Colon (tissue), 2 donors: Measurements from ENCODE around the gene KIF17.

Experiments
- FAIRE-seq: peaks from 2 replicates; lab custom pipeline; 2012; peaks lifted over from hg19 to GRCh38; lab: Jason Lieb, UNC
- donor health status: control.
- donor health status: control.

Gene KIF17

DNA sequence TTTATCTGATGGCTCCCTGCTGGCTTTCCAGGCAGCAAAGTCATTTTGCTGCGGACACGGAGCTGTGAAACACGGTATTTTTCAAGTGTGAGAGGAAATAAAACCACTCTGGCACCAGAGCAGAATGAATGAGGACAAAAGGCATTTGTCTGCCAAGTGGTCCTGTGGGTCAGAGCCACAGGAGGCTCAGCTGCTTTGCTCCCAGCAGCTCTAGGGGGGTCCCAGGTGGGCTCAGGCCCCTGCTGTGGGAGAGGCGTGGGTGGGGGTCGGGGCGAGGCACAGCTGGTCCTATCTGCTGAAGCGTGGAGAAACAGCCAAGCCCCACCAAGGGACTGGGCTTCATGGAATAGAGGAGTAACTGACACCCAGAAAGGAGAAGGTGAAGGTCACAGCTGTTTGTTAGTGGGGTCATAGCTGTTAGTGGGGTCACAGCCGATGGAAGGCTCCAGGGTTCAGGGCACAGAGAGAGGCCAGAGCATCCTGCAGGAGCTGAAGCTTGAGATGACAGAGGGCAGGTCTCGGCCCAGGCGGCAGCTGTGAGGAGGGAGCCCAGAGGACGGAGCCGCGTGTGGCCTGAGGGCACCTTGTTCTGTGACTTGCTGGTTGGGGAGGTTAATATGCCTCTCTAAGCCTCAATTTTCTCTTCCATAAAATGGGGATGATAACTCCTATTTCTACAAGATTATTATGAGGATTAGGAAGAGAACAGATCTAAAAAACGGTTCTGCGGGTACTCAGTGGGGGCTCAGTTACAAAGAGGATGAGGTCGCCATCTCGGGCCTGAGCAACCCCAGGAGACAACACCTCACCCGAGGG, 7.1 kb downstream of the KIF17 start:
- no peak for FAIRE-seq

GRCh38 chr1:20709868-20710267, 7.9 kb downstream of the KIF17 start:
- no peak for FAIRE-seq

- FAIRE-seq = no peak
Measured at GRCh38 chr1:20708891-20709290, 8.9 kb downstream of the KIF17 start.

- FAIRE-seq = no peak
Measured at GRCh38 chr1:20708057-20708456, 9.8 kb downstream of the KIF17 start.

- no peak for FAIRE-seq
Measured at GRCh38 chr1:20706841-20707240, 11.0 kb downstream of the KIF17 start.

DNA sequence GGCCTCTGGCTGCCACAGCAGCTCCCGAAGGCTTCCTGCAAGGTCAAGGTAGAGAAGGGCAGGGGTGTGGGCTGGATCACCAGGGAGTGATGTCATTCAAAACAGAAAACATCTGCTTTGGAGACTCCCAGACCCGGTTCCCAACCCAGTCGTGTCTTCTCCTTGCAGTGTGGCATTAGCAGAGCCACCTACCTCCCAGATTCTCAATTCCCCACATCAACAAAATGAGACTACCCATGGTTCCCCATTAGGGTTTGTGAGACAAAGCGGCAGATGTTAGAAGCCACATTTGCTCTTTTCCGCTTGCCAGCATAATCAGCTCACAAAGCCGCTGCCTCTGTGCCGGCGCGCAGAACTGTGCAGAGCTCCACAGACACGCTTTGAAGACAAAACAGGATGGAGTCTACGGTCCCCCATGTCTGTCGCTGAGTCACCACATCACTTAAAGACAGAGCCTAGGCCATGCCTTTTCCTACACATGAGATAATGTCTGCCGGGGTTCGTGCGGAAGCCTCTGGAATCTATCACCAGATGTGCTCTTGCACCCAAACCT, 12.5 kb downstream of the KIF17 start:
- FAIRE-seq = no peak

- FAIRE-seq = no peak
Measured at GRCh38 chr1:20704390-20705202, 13.2 kb downstream of the KIF17 start.

- no peak for FAIRE-seq
Measured at GRCh38 chr1:20703124-20703756, 14.6 kb downstream of the KIF17 start.

DNA sequence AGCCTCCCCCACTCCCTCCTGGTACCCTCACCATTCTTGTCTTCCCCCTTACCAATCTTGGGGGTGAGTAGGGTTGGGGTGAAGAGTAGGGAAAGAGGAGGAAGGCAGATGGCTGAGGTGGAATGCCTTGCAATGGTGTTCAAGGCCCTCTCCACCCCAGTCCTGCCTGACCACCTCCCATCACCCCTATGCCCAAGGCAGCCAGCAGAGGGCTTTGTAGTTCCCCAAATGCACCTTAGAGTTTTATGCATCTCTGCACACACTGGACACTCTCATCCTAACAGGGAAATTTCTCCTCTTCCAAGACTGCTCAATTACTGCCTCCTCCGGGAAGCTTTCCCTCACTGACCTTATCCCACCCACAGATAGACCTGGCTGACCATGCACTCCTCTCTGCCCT, 15.4 kb downstream of the KIF17 start:
- no peak for FAIRE-seq

DNA sequence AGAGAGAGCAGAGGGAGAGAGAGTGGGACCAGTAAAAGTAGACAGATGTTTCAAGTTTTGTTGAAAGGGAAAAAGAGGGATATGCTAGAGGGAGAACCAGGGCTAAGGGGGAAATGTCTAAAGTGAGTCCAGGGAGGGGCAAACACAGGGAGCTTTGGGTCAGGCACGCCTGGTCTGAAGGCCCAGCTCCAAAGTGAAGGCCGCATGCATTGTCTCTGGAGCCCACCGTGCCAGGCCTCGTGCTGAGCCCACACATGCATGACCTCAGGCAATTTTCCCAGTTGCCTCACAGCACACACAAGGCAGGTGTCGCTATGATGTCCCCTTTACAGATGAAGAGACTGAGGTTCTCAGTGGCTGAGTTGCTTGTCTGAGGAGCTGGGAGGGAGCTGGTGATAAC, 16.0 kb downstream of the KIF17 start:
- no peak for FAIRE-seq

DNA sequence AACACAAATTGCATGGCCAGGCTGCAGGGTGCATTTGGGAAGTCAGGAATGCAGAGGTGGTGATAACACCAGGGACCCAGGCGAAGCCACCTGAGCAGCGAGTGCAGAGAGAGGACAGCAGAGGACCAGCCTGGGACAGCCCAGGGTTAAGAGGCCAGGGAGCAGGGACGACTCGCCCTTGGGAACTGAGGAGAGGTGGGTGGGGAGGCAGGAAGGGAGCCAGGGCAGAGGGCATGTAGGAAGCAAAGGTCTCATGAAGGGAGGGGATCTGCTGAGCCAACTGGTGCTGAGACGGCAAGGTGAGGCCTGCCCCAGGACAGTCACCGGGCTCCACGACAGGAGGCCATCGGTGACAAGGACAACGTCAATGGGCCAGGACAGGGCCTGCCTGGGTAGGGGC, 16.4 kb downstream of the KIF17 start:
- no peak for FAIRE-seq

- FAIRE-seq = no peak
Measured at GRCh38 chr1:20700636-20701215, 17.1 kb downstream of the KIF17 start.

DNA sequence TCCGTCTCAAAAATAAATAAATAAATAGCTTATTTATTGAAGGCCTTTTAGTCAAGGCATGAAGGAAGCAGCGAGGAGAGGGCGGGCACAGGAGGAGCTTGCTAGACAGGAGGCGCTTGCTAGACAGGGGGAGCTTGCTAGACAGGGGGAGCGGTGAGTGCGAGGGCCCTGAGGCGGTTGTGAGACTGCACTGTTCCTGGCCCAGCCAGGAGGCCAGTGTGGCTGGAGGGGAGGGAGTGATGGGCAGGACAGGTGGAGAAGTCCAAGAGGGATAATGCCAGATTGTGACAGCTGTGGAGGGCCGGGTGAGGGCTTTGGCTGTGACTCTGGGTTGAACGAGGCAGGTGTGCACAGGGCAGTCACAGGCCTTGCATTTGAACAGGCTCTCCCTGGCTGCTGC, 18.2 kb downstream of the KIF17 start:
- no peak for FAIRE-seq

- FAIRE-seq = no peak
Measured at GRCh38 chr1:20698195-20698910, 19.5 kb downstream of the KIF17 start.

GRCh38 chr1:20697563-20697962, 20.2 kb downstream of the KIF17 start:
- no peak for FAIRE-seq

GRCh38 chr1:20696397-20697333, 21.1 kb downstream of the KIF17 start:
- FAIRE-seq = no peak

DNA sequence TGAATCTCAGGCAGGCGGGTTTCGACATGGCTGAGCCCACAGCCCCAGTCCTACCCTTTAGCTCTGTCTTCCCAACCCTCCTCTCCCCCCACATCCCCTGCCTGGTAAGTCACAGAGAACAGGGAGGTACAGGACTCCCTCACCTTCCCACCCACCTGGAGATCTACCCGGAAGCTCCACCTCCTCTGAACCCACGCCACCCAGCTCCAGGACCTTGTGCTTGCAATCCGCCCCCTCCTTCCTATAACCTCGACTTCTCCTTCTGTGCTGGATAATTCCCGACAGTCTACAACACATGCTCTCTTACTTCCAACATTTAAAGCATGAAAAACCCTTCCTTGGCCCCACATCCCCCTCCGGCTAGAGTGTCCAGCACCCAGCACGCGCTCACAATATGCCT, 22.3 kb downstream of the KIF17 start:
- no peak for FAIRE-seq

GRCh38 chr1:20693623-20694022, 24.2 kb downstream of the KIF17 start:
- FAIRE-seq = no peak

DNA sequence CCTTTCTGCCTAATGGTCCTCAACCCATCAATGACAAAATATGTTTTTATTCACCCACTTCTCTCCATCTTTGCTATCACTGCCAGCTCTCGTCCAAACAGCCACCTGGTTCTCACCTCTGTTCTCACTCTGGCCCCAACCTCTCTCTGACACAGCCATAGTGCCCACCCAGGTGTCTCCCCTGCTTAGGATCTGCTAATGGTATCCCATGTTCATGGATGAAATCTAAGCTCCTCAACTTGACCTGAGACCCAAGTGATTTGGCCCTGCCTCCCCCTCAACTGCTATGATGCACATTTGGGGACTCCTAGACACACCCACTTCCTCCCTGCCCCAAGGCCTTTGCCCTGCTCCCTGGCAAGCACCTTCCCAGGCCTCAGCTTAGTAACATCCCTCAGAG, 25.9 kb downstream of the KIF17 start:
- no peak for FAIRE-seq

- no peak for FAIRE-seq
Measured at GRCh38 chr1:20689645-20690056, 28.2 kb downstream of the KIF17 start.
